K562 (cell line): ENCODE results near the gene CCSER2. TPM values are rescaled to one million over a fixed set of nuclear protein-coding genes. Genes with fewer than 3 reads are reported as not detected.

Experiments used
- ATAC-seq: fragments of 200-7000 bp; cut with Tn5 transposase; 3 replicates; pipeline ENCODE4 v1.9.1; 2020; ENCODE audit warnings: moderate library complexity
- BruUV-seq: library from RNA; stranded (reverse); fragments of 400-500 nt; replicated peaks from 2 replicates; lab custom pipeline; 2021; lab: Mats Ljungman, UMichigan
- CTCF ChIA-PET: fragments of 300-600 bp; formaldehyde crosslinking; extraction: SDS; loops from one replicate; lab custom pipeline; 2021; ENCODE audit warnings: low intra/inter-chr PET ratio; lab: Yijun Ruan, JAX
- POLR2A ChIA-PET: fragments of 300-600, 350-650 bp; sonication (Branson Sonifier 250); formaldehyde crosslinking; extraction: SDS; loops from one replicate; lab custom pipeline; 2021; ENCODE audit warnings: antibody characterized with exemption, inconsistent platforms; lab: Yijun Ruan, JAX
- DNase-seq, 4 experiments: peaks; one replicate each; pipeline versions ENCODE4 v3.0.0 to v3.0.0-alpha.2; 2011 to 2018; ENCODE audit warnings: low spot score in 3 of 4, mixed read lengths in 3 of 4; ENCODE audit errors: extremely low read depth in 1 of 4
- FAIRE-seq: peaks from 2 replicates; lab custom pipeline; 2011; peaks lifted over from hg19 to GRCh38; lab: Jason Lieb, UNC
- H2AFZ ChIP-seq: 2 replicates; pipeline ENCODE4 v1.6.0; 2011; ENCODE audit warnings: low read depth, low read length, control low read depth, inconsistent platforms
- H3K27ac ChIP-seq: fragments of 200-600 bp; 3 replicates; pipeline ENCODE4 v1.8.0; 2011; ENCODE audit warnings: low read depth, mild to moderate bottlenecking, control low read depth, inconsistent platforms, low read length, moderate library complexity, mixed read lengths; ENCODE audit errors: extremely low read depth
- H3K27me3 ChIP-seq, 2 experiments: fragments of 300-600 bp in 1 of 2; 2 replicates in 1 of 2; 3 replicates in 1 of 2; pipeline versions ENCODE4 v1.6.0 to v1.8.0; 2011; ENCODE audit warnings: inconsistent platforms in 2 of 2, low read length in 2 of 2, mild to moderate bottlenecking in 1 of 2, mixed read lengths in 1 of 2, moderate library complexity in 1 of 2; ENCODE audit not compliant: control insufficient read depth in 2 of 2, insufficient read depth in 2 of 2
- H3K36me3 ChIP-seq: fragments of 300-600 bp; 3 replicates; pipeline ENCODE4 v1.8.0; 2011; ENCODE audit warnings: mild to moderate bottlenecking, low read length, inconsistent platforms; ENCODE audit not compliant: control insufficient read depth, insufficient read depth
- H3K4me1 ChIP-seq, 2 experiments: fragments of 200-600 bp in 1 of 2; replicated peaks in 1 of 2; 2 replicates in 1 of 2; 3 replicates in 1 of 2; pipeline versions ENCODE4 v1.5.1 to v1.8.0; 2011; ENCODE audit warnings: inconsistent platforms in 2 of 2, low read length in 2 of 2, mild to moderate bottlenecking in 1 of 2, mixed read lengths in 1 of 2, moderate library complexity in 1 of 2; ENCODE audit not compliant: control insufficient read depth in 2 of 2, insufficient read depth in 2 of 2
- H3K4me2 ChIP-seq: 2 replicates; pipeline ENCODE4 v1.6.1; 2011; ENCODE audit warnings: low read length, control low read depth, inconsistent platforms, mixed read lengths; ENCODE audit not compliant: insufficient read depth
- H3K4me3 ChIP-seq: fragments of 200-600 bp; sonication (generic), shearing (Covaris generic); 2 replicates; pipeline ENCODE4 v1.5.1; 2016; ENCODE audit warnings: control low read depth, inconsistent platforms
- H3K79me2 ChIP-seq: fragments of 200-600 bp; 3 replicates; pipeline ENCODE4 v1.8.0; 2011; ENCODE audit warnings: low read length, inconsistent platforms; ENCODE audit not compliant: control insufficient read depth, insufficient read depth
- H3K9ac ChIP-seq, 2 experiments: 2 replicates each; pipeline versions ENCODE4 v1.6.0 to v1.6.1; 2011; ENCODE audit warnings: low read depth in 2 of 2, low read length in 2 of 2, control low read depth in 1 of 2, inconsistent platforms in 1 of 2, mild to moderate bottlenecking in 1 of 2, mixed read lengths in 1 of 2; ENCODE audit not compliant: insufficient read depth in 1 of 2
- H3K9me1 ChIP-seq: one replicate; pipeline ENCODE4 v1.6.0; 2011; ENCODE audit warnings: inconsistent platforms, mild to moderate bottlenecking, low read length, moderate library complexity; ENCODE audit not compliant: control insufficient read depth, insufficient read depth
- H3K9me3 ChIP-seq: replicated peaks from 2 replicates; pipeline ENCODE4 v1.5.1; 2011; ENCODE audit warnings: low read depth, low read length, inconsistent platforms; ENCODE audit not compliant: control insufficient read depth, insufficient read depth
- H4K20me1 ChIP-seq: replicated peaks from 2 replicates; pipeline ENCODE4 v1.6.1; 2011; ENCODE audit warnings: low read length, inconsistent platforms, mixed read lengths; ENCODE audit not compliant: control insufficient read depth, insufficient read depth
- BRD9 ChIP-seq: fragments of 450-650 bp; IDR thresholded peaks from 2 replicates; pipeline ENCODE4 v1.6.1; 2018; ENCODE audit warnings: low read depth; ENCODE audit not compliant: partially characterized antibody
- C11orf30 ChIP-seq: fragments of 450-650 bp; IDR thresholded peaks from 2 replicates; pipeline ENCODE4 v1.6.1; 2016; ENCODE audit warnings: low read depth, mild to moderate bottlenecking
- CREM ChIP-seq: IDR thresholded peaks from 2 replicates; pipeline ENCODE4 v1.6.1; 2014; ENCODE audit warnings: antibody characterized with exemption, low read depth
- CSDE1 ChIP-seq, 2 experiments: fragments of 450-650 bp; IDR thresholded peaks; 2 replicates each; pipeline ENCODE4 v1.6.1; 2016; ENCODE audit warnings: mild to moderate bottlenecking in 1 of 2
- MAFG ChIP-seq: fragments of 450-650 bp; conservative IDR thresholded peaks from 2 replicates; pipeline ENCODE4 v1.6.1; 2016; ENCODE audit warnings: missing genetic modification characterization, missing compliant biosample characterization
- MTA3 ChIP-seq: fragments of 450-650 bp; formaldehyde crosslinking; IDR thresholded peaks from 2 replicates; pipeline ENCODE4 v1.6.1; 2017; ENCODE audit warnings: mild to moderate bottlenecking, borderline replicate concordance
- NFIX ChIP-seq: fragments of 250-450 bp; sonication (Bioruptor Pico); IDR thresholded peaks from 2 replicates; pipeline ENCODE4 v1.4.0; 2020; ENCODE audit warnings: low read depth, mild to moderate bottlenecking, moderate library complexity
- POLR2G ChIP-seq: fragments of 200-400 bp; formaldehyde crosslinking; IDR thresholded peaks from 2 replicates; pipeline ENCODE4 v1.6.1; 2017; ENCODE audit warnings: low read depth, mild to moderate bottlenecking, antibody characterized with exemption, low read length, moderate library complexity
- TCF7L2 ChIP-seq: fragments of 150-350 bp; IDR thresholded peaks from 2 replicates; pipeline ENCODE4 v1.6.1; 2016; ENCODE audit warnings: low read depth, mild to moderate bottlenecking, low read length, moderate library complexity
- YBX1 ChIP-seq: fragments of 450-650 bp; IDR thresholded peaks from 2 replicates; pipeline ENCODE4 v1.7.1; 2016; ENCODE audit warnings: mild to moderate bottlenecking
- ZFPM2 ChIP-seq: fragments of 250-450 bp; sonication (Bioruptor Pico); IDR thresholded peaks from 2 replicates; pipeline ENCODE4 v1.5.1; 2022; ENCODE audit warnings: mild to moderate bottlenecking
- ZNF212 ChIP-seq: fragments of 450-650 bp; formaldehyde crosslinking; IDR thresholded peaks from 2 replicates; pipeline ENCODE4 v1.4.0; 2020; ENCODE audit warnings: mild to moderate bottlenecking
- ZNF316 ChIP-seq: fragments of 450-650 bp; IDR thresholded peaks from 2 replicates; pipeline ENCODE4 v1.6.1; 2016
- ZNF644 ChIP-seq: fragments of 200-800 bp; sonication (Bioruptor generic); IDR thresholded peaks from 2 replicates; pipeline ENCODE4 v1.6.1; 2016; ENCODE audit warnings: low read depth, missing genetic modification characterization, missing compliant biosample characterization
- WGBS: fragments of 100-300 bp; shearing (Covaris generic); methylation state at CpG from one replicate; pipeline ENCODE4 v1.1.6; 2016; ENCODE audit warnings: low coverage, mixed read lengths; ENCODE audit not compliant: insufficient coverage; ENCODE audit errors: missing lambda C conversion rate; 5-methylcytosine and 5-hydroxymethylcytosine counted together
- in situ Hi-C: fragments of 300-500 bp; cut with MboI; formaldehyde crosslinking; loops from 4 replicates; pipeline ENCODE4 v1.15.0; 2018; ENCODE audit warnings: inconsistent platforms, mixed read lengths
- intact Hi-C: fragments of 100-400 bp; cut with micrococcal nuclease; formaldehyde crosslinking; loops from 2 replicates; pipeline ENCODE4 v1.14.2; 2022
- polyA plus RNA-seq, 8 experiments: library from polyadenylated mRNA; depleted of rRNA in 4 of 8; stranded (reverse) in 5 of 8; unstranded in 3 of 8; fragments of >200 nt; fragmentation: Nextera tagmentation in 2 of 8; fragmentation: Illumina TruSeq in 1 of 8; extraction: Ambion mirVana in 2 of 8; extraction: Trizol in 1 of 8; gene quantifications; 2 replicates each; pipeline versions ENCODE4 v1.2.1 to v1.2.3, GENCODE V29; 2011 to 2014; ENCODE audit warnings: inconsistent platforms in 1 of 8, missing spikeins in 1 of 8
- total RNA-seq, 7 experiments: library from RNA; depleted of rRNA in 6 of 7; stranded (reverse); fragments of >200 nt in 6 of 7; fragmentation: Illumina TruSeq in 2 of 7; extraction: Trizol in 2 of 7; gene quantifications; 2 replicates each; pipeline versions ENCODE4 v1.2.1 to v1.2.3, GENCODE V29; 2011 to 2021; ENCODE audit warnings: low replicate concordance in 1 of 7
- TF ChIP-seq, protein P1 (sequence below): fragments of 250-450 bp; sonication (Bioruptor Pico); IDR thresholded peaks from 2 replicates; pipeline ENCODE4 v1.5.0; 2022; ENCODE audit warnings: mild to moderate bottlenecking
- TF ChIP-seq, protein P2 (sequence below): fragments of 450-650 bp; IDR thresholded peaks from 2 replicates; pipeline ENCODE4 v1.7.0; 2016; ENCODE audit warnings: borderline replicate concordance
- TF ChIP-seq, protein P3 (sequence below): sonication (generic); formaldehyde crosslinking; IDR thresholded peaks from 2 replicates; pipeline ENCODE4 v1.8.1; 2023; ENCODE audit warnings: mild to moderate bottlenecking, missing genetic modification reagents
- TF ChIP-seq, protein P4 (sequence below): sonication (generic); formaldehyde crosslinking; IDR thresholded peaks from 2 replicates; pipeline ENCODE4 v1.9.0; 2022; ENCODE audit warnings: mild to moderate bottlenecking, missing genetic modification reagents

Gene CCSER2
- total and polyA plus RNA-seq, 9 of the 15 experiments (the other 6 are each of a cell fraction or from before 2014, with no cell fraction given), result 2.7 to 15.1 (median 9.7) TPM

DNA sequence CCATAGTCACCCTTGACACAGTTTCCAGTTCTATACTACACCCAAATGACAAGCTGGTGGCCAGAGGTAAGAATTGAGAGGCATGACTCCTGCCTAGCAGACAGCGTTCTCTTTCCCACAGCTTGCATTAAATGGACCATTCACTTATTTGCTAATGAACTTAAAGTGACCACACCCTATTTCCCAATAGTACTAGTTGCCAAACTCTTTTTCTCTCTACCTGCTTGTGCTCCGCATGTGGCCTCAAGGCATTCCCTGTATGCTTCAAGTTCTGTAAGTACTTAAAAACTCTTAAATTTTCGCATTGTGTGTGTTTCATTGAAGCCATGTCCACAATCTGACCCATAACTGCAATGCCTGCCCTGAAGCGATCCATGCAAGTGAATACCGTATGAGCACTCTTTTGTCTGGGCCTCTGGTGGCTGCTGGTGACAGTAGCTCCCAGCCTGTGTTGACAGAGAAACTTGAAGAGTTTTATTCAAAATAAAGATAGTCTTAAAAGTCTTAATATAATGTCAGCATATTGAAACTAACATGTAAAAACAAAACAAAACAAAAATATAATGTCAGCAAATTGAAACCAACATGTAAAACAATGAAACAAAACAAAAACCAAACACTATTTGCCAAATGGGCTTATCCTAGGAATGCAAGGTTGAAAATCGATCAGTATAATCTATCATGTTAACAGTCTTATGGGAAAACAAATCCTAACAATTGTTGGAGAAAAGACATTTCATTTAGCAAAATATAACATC is 73.6 kb downstream of the CCSER2 start:
- Histone ChIP-seq H3K36me3 (no peaks in the 10 kb centered on the region), H3K79me2 (no peaks in the 10 kb centered on the region), H3K9me3 (no peaks in the 10 kb centered on the region), H3K9ac (no peak overlapping the region), H3K4me2 (no peak overlapping the region), H3K9me1 (no peaks in the 10 kb centered on the region), H3K4me1 (no peaks in the 10 kb centered on the region), H3K4me3 (no peak overlapping the region), H3K27me3 (no peaks in the 10 kb centered on the region), H4K20me1 (no peaks in the 10 kb centered on the region), H3K27ac (no peak overlapping the region), H2AFZ (no peak overlapping the region)
- no TSS peak for BruUV-seq
- TF ChIP-seq, protein P1, sequence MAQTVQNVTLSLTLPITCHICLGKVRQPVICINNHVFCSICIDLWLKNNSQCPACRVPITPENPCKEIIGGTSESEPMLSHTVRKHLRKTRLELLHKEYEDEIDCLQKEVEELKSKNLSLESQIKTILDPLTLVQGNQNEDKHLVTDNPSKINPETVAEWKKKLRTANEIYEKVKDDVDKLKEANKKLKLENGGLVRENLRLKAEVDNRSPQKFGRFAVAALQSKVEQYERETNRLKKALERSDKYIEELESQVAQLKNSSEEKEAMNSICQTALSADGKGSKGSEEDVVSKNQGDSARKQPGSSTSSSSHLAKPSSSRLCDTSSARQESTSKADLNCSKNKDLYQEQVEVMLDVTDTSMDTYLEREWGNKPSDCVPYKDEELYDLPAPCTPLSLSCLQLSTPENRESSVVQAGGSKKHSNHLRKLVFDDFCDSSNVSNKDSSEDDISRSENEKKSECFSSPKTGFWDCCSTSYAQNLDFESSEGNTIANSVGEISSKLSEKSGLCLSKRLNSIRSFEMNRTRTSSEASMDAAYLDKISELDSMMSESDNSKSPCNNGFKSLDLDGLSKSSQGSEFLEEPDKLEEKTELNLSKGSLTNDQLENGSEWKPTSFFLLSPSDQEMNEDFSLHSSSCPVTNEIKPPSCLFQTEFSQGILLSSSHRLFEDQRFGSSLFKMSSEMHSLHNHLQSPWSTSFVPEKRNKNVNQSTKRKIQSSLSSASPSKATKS (CRISPR knock-in tag), result no peak
- TF ChIP-seq ZNF212 (no peak), BRD9 (no peak), CREM (no peak), POLR2G (no peak), ZNF316 (peak; percentile 84), CSDE1 (IDR thresholded peaks at IDR 0.05) (no peak), NFIX (CRISPR knock-in tag) (no peak), ZFPM2 (CRISPR knock-in tag) (no peak), MTA3 (no peak), MAFG (tag) (peak; percentile 33; the same call in 1 of the 2 replicates), TCF7L2 (no peak), ZNF644 (no peak), C11orf30 (peak; percentile 51; the same call in 1 of the 2 replicates), YBX1 (no peak)
- TF ChIP-seq, protein P2, sequence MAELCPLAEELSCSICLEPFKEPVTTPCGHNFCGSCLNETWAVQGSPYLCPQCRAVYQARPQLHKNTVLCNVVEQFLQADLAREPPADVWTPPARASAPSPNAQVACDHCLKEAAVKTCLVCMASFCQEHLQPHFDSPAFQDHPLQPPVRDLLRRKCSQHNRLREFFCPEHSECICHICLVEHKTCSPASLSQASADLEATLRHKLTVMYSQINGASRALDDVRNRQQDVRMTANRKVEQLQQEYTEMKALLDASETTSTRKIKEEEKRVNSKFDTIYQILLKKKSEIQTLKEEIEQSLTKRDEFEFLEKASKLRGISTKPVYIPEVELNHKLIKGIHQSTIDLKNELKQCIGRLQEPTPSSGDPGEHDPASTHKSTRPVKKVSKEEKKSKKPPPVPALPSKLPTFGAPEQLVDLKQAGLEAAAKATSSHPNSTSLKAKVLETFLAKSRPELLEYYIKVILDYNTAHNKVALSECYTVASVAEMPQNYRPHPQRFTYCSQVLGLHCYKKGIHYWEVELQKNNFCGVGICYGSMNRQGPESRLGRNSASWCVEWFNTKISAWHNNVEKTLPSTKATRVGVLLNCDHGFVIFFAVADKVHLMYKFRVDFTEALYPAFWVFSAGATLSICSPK, result no peak
- TF ChIP-seq, protein P3, sequence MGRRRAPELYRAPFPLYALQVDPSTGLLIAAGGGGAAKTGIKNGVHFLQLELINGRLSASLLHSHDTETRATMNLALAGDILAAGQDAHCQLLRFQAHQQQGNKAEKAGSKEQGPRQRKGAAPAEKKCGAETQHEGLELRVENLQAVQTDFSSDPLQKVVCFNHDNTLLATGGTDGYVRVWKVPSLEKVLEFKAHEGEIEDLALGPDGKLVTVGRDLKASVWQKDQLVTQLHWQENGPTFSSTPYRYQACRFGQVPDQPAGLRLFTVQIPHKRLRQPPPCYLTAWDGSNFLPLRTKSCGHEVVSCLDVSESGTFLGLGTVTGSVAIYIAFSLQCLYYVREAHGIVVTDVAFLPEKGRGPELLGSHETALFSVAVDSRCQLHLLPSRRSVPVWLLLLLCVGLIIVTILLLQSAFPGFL (CRISPR knock-in tag), result no peak
- TF ChIP-seq, protein P4, sequence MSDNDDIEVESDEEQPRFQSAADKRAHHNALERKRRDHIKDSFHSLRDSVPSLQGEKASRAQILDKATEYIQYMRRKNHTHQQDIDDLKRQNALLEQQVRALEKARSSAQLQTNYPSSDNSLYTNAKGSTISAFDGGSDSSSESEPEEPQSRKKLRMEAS (CRISPR knock-in tag), result no peak
- WGBS, result 62% methylated on average over 6 of the region's 6 CpGs
- CTCF ChIA-PET, result no interaction called here
- FAIRE-seq (no peak), ATAC-seq (no peak), DNase-seq (no peak)
- POLR2A ChIA-PET, result no interaction called here
- in situ Hi-C loops, result no loop called here
- intact Hi-C loops, result no loop called here
